GM23248 (cell line): ENCODE results near the gene DENND1C. TPM values are rescaled to one million over a fixed set of nuclear protein-coding genes. Genes with fewer than 3 reads are reported as not detected.

Experiments used
- DNase-seq: peaks from one replicate; pipeline ENCODE4 v3.0.0-alpha.2; 2015
- H2AFZ ChIP-seq: fragments of 200-600 bp; sonication (generic); 2 replicates; pipeline ENCODE4 v1.6.1; 2016; ENCODE audit warnings: antibody characterized with exemption
- H3F3A ChIP-seq: fragments of 200-600 bp; sonication (generic); 2 replicates; pipeline ENCODE4 v1.6.1; 2016; ENCODE audit warnings: mild to moderate bottlenecking, antibody characterized with exemption, mixed run types; ENCODE audit not compliant: insufficient read depth
- H3K27ac ChIP-seq: fragments of 200-600 bp; sonication (generic); 2 replicates; pipeline ENCODE4 v1.5.1; 2016; ENCODE audit warnings: mild to moderate bottlenecking
- H3K27me3 ChIP-seq: fragments of 200-600 bp; sonication (generic); replicated peaks from 2 replicates; pipeline ENCODE4 v1.6.1; 2016; ENCODE audit warnings: mild to moderate bottlenecking; ENCODE audit not compliant: insufficient read depth
- H3K36me3 ChIP-seq: fragments of 200-600 bp; sonication (generic); 2 replicates; pipeline ENCODE4 v1.6.1; 2016; ENCODE audit warnings: low read depth, mild to moderate bottlenecking
- H3K4me1 ChIP-seq: fragments of 200-600 bp; sonication (generic); 2 replicates; pipeline ENCODE4 v1.6.1; 2016; ENCODE audit warnings: mild to moderate bottlenecking; ENCODE audit not compliant: insufficient read depth
- H3K4me2 ChIP-seq: fragments of 200-600 bp; sonication (generic); one replicate; pipeline ENCODE4 v1.6.1; 2016; ENCODE audit warnings: mild to moderate bottlenecking; ENCODE audit not compliant: unreplicated experiment
- H3K4me3 ChIP-seq: fragments of 200-600 bp; sonication (generic); 2 replicates; pipeline ENCODE4 v1.5.1; 2016; ENCODE audit warnings: mild to moderate bottlenecking
- H3K79me2 ChIP-seq: fragments of 200-600 bp; sonication (generic); 2 replicates; pipeline ENCODE4 v1.6.1; 2016; ENCODE audit warnings: mild to moderate bottlenecking; ENCODE audit not compliant: insufficient read depth
- H3K9ac ChIP-seq: fragments of 200-600 bp; sonication (generic); 2 replicates; pipeline ENCODE4 v1.6.1; 2016; ENCODE audit warnings: mild to moderate bottlenecking
- H3K9me2 ChIP-seq: fragments of 200-600 bp; sonication (generic); 2 replicates; pipeline ENCODE4 v1.6.1; 2016; ENCODE audit warnings: mixed run types, mild to moderate bottlenecking, moderate library complexity; ENCODE audit not compliant: insufficient read depth
- H3K9me3 ChIP-seq: fragments of 200-600 bp; sonication (generic); one replicate; pipeline ENCODE4 v1.6.1; 2017; ENCODE audit warnings: low read depth
- H4K20me1 ChIP-seq: fragments of 200-600 bp; sonication (generic); 2 replicates; pipeline ENCODE4 v1.6.0; 2016; ENCODE audit not compliant: insufficient read depth
- EZH2 ChIP-seq: fragments of 200-600 bp; sonication (generic); IDR thresholded peaks from 2 replicates; pipeline ENCODE4 v1.6.1; 2018; ENCODE audit warnings: antibody characterized with exemption, mild to moderate bottlenecking; ENCODE audit not compliant: insufficient read depth, poor library complexity, severe bottlenecking
- EZH2phosphoT487 ChIP-seq: fragments of 200-600 bp; sonication (generic); IDR thresholded peaks from 2 replicates; pipeline ENCODE4 v1.6.1; 2018; ENCODE audit warnings: antibody characterized with exemption, moderate library complexity, mild to moderate bottlenecking, low read depth; ENCODE audit not compliant: insufficient read depth
- WGBS, 2 experiments: methylation state at CpG; one replicate each; pipeline ENCODE4 v1.1.6; 2015 to 2017; ENCODE audit warnings: low lambda C conversion rate in 2 of 2, low coverage in 1 of 2; ENCODE audit errors: missing lambda C conversion rate in 2 of 2; 5-methylcytosine and 5-hydroxymethylcytosine counted together
- in situ Hi-C: fragments of 300-500 bp; cut with MboI; formaldehyde crosslinking; loops from 2 replicates; pipeline ENCODE4 v1.15.0; 2020
- polyA plus RNA-seq: library from polyadenylated mRNA; unstranded; fragments of >200 nt; fragmentation: Nextera tagmentation; extraction: Ambion mirVana; gene quantifications from 2 replicates; pipeline ENCODE4 v1.2.1, GENCODE V29; 2016
- total RNA-seq: library from RNA; depleted of rRNA; stranded (reverse); fragments of >200 nt; shearing (Covaris generic); gene quantifications from 2 replicates; pipeline ENCODE4 v1.2.3, GENCODE V29; 2014

The DENND1C gene
- total and polyA plus RNA-seq, 2 experiments from 2014 or later, result not detected

DNA sequence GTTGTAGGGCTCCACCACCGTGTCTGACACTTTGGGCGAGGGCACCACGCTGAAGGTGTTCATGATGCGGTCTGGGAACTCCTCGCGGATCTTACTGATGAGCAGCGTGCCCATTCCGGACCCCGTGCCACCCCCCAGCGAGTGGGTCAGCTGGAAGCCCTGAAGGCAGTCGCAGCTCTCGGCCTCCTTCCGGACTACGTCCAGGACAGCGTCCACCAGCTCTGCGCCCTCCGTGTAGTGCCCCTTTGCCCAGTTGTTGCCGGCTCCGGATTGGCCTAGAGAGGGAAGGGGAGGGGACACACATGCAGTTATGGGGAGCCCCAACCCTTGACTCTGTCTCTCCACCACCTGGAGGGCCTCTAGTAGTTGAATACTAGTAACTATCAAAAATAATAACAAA is 14.4 kb upstream of the DENND1C start:
- no peaks in the 10 kb centered on the region for H4K20me1 ChIP-seq
- TF ChIP-seq EZH2phosphoT487 (no peak), EZH2 (no peak)
- no peaks in the 10 kb centered on the region for H3K9me3 ChIP-seq
- H3K36me3 ChIP-seq, result no peaks in the 10 kb centered on the region
- H3K4me2 ChIP-seq, result no peak overlapping the region
- H2AFZ ChIP-seq, result no peak overlapping the region
- no peaks in the 10 kb centered on the region for H3K9me2 ChIP-seq
- H3K4me3 ChIP-seq, result no peak overlapping the region
- no peaks in the 10 kb centered on the region for H3F3A ChIP-seq
- in situ Hi-C loops, result no loop called here
- no peak overlapping the region for H3K9ac ChIP-seq
- H3K27me3 ChIP-seq, result peaks cover 10% of the 10 kb centered on the region
- 85 to 88% methylated on average over 15 to 19 of the region's 19 CpGs for WGBS, 2 experiments
- no peaks in the 10 kb centered on the region for H3K4me1 ChIP-seq
- H3K27ac ChIP-seq, result no peak overlapping the region
- DNase-seq, result no peak
- H3K79me2 ChIP-seq, result no peaks in the 10 kb centered on the region

DNA sequence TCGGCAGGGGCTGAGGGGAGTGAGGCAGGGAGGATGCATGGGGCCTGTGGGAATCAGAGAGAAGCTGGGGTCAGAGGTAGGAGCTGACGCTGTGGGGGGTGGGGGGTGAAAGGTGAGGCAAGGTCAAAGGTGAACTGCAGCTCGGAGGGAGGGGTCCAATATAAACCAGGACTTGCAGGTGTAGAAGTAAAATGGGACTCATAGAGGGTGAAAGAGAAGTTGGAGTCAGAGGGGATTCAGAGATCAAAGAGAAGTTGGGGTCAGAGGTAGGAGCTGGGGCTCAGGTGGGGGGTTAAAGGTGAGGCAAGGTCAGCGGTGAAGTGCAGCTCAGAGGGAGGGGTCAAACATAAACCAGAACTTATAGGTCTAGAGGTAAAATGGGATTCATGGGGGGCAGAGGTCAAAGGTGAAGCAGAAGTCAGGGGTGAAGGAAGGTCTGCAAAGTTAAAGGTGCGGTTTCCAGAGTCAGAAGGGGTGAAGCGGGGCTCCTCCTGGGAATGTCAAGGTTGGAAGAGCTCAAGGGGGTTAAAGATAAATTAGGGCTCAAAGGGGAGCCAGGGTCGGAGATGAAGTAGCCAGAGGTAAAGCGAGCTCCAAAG is 12.9 kb upstream of the DENND1C start:
- no peaks in the 10 kb centered on the region for H3K36me3 ChIP-seq
- H3K9ac ChIP-seq, result no peak overlapping the region
- no peak overlapping the region for H3K4me3 ChIP-seq
- in situ Hi-C loops, result no loop called here
- 66 to 68% methylated on average over 7 to 8 of the region's 8 CpGs for WGBS, 2 experiments
- no peaks in the 10 kb centered on the region for H4K20me1 ChIP-seq
- no peaks in the 10 kb centered on the region for H3F3A ChIP-seq
- no peak overlapping the region for H3K4me2 ChIP-seq
- no peak overlapping the region for H2AFZ ChIP-seq
- no peak for DNase-seq
- no peak overlapping the region for H3K27ac ChIP-seq
- TF ChIP-seq EZH2phosphoT487 (no peak), EZH2 (no peak)
- no peaks in the 10 kb centered on the region for H3K9me3 ChIP-seq
- no peaks in the 10 kb centered on the region for H3K79me2 ChIP-seq
- no peaks in the 10 kb centered on the region for H3K4me1 ChIP-seq
- H3K9me2 ChIP-seq, result no peaks in the 10 kb centered on the region
- peaks cover 7% of the 10 kb centered on the region; the same call in 1 of the 2 replicates for H3K27me3 ChIP-seq

GRCh38 chr19:6491802-6492592 is 10.4 kb upstream of the DENND1C start:
- WGBS, 2 experiments, result 31 to 35% methylated on average over 4 of the region's 4 CpGs
- no peaks in the 10 kb centered on the region for H3F3A ChIP-seq
- no peak overlapping the region for H3K4me3 ChIP-seq
- no peaks in the 10 kb centered on the region for H3K4me1 ChIP-seq
- H3K9me2 ChIP-seq, result no peaks in the 10 kb centered on the region
- no peaks in the 10 kb centered on the region for H4K20me1 ChIP-seq
- TF ChIP-seq EZH2phosphoT487 (no peak), EZH2 (no peak)
- no peaks in the 10 kb centered on the region for H3K36me3 ChIP-seq
- no peak overlapping the region for H2AFZ ChIP-seq
- H3K9ac ChIP-seq, result no peak overlapping the region
- no peak overlapping the region for H3K27ac ChIP-seq
- in situ Hi-C loops, result no loop called here
- H3K4me2 ChIP-seq, result no peak overlapping the region
- H3K27me3 ChIP-seq, result peaks cover 7% of the 10 kb centered on the region; the same call in 1 of the 2 replicates
- no peak for DNase-seq
- H3K79me2 ChIP-seq, result no peaks in the 10 kb centered on the region
- no peaks in the 10 kb centered on the region for H3K9me3 ChIP-seq

DNA sequence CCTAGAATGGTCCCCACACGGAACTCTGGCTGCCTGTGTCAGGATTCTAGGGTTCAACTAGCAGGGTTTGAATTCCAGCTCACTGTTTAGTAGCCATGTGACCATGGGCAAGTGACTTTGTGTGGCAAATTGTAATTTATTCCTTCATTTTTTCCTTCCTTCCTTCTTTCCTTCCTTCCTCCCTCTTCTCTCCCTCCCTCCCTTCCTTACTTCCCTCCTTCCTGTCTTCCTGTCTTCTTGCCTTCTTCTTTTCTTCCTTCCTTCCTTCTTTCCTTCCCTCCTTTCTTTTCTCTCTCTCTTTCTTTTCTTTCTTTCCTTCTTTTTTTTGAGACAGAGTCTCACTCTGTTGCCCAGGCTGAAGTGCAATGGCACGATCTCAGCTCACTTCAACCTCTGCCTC is 8.5 kb upstream of the DENND1C start:
- no peaks in the 10 kb centered on the region for H3K36me3 ChIP-seq
- in situ Hi-C loops, result no loop called here
- no peaks in the 10 kb centered on the region for H4K20me1 ChIP-seq
- no peak overlapping the region for H3K4me2 ChIP-seq
- no peaks in the 10 kb centered on the region for H3K79me2 ChIP-seq
- H3K27ac ChIP-seq, result no peak overlapping the region
- H3K4me1 ChIP-seq, result no peaks in the 10 kb centered on the region
- DNase-seq, result no peak
- no peak overlapping the region for H3K9ac ChIP-seq
- H2AFZ ChIP-seq, result no peak overlapping the region
- H3K4me3 ChIP-seq, result no peak overlapping the region
- TF ChIP-seq EZH2 (no peak), EZH2phosphoT487 (no peak)
- no peaks in the 10 kb centered on the region for H3K9me2 ChIP-seq
- H3K27me3 ChIP-seq, result peaks cover 7% of the 10 kb centered on the region; the same call in 1 of the 2 replicates
- H3K9me3 ChIP-seq, result no peaks in the 10 kb centered on the region
- H3F3A ChIP-seq, result no peaks in the 10 kb centered on the region
- 54 to 62% methylated on average over 2 of the region's 2 CpGs for WGBS, 2 experiments
